GM23338 (cell line): ENCODE measurements around the gene STEAP1B. TPM values are rescaled to one million over a fixed set of nuclear protein-coding genes. Genes with fewer than 3 reads are reported as not detected.

Experiments
- ATAC-seq: fragments of 200-7000 bp; cut with Tn5 transposase; 3 replicates; pipeline ENCODE4 v1.9.1; 2020
- DNase-seq: peaks from one replicate; pipeline ENCODE4 v3.0.0-alpha.2; 2015; ENCODE audit warnings: low spot score
- H2AFZ ChIP-seq: fragments of 200-600 bp; sonication (generic); 2 replicates; pipeline ENCODE4 v1.8.0; 2016; ENCODE audit warnings: antibody characterized with exemption, mild to moderate bottlenecking, moderate library complexity
- H3F3A ChIP-seq: fragments of 200-600 bp; sonication (generic); replicated peaks from 2 replicates; pipeline ENCODE4 v1.8.0; 2017; ENCODE audit warnings: antibody characterized with exemption, mixed run types, low read depth
- H3K27ac ChIP-seq: fragments of 200-600 bp; sonication (generic); 2 replicates; pipeline ENCODE4 v1.6.1; 2016; ENCODE audit warnings: low read depth
- H3K27me3 ChIP-seq: fragments of 200-600 bp; sonication (generic); 2 replicates; pipeline ENCODE4 v1.8.0; 2016; ENCODE audit warnings: mild to moderate bottlenecking, mixed run types, moderate library complexity; ENCODE audit not compliant: insufficient read depth
- H3K36me3 ChIP-seq: fragments of 200-600 bp; sonication (generic); 2 replicates; pipeline ENCODE4 v1.8.0; 2016; ENCODE audit warnings: mild to moderate bottlenecking; ENCODE audit not compliant: insufficient read depth
- H3K4me1 ChIP-seq: fragments of 200-600 bp; sonication (generic); 2 replicates; pipeline ENCODE4 v1.8.0; 2016; ENCODE audit warnings: mild to moderate bottlenecking, moderate library complexity; ENCODE audit not compliant: insufficient read depth
- H3K4me2 ChIP-seq: fragments of 200-600 bp; sonication (generic); 2 replicates; pipeline ENCODE4 v1.7.1; 2017; ENCODE audit warnings: mixed run types
- H3K4me3 ChIP-seq: fragments of 200-600 bp; sonication (generic); 2 replicates; pipeline ENCODE4 v1.6.1; 2016; ENCODE audit warnings: mixed run types
- H3K79me2 ChIP-seq: fragments of 200-600 bp; sonication (generic); replicated peaks from 2 replicates; pipeline ENCODE4 v1.8.0; 2017; ENCODE audit warnings: mild to moderate bottlenecking; ENCODE audit not compliant: insufficient read depth
- H3K9me2 ChIP-seq: fragments of 200-600 bp; sonication (generic); 2 replicates; pipeline ENCODE4 v1.8.0; 2017; ENCODE audit not compliant: insufficient read depth
- H4K20me1 ChIP-seq: fragments of 200-600 bp; sonication (generic); replicated peaks from 2 replicates; pipeline ENCODE4 v1.8.0; 2017; ENCODE audit warnings: mild to moderate bottlenecking; ENCODE audit not compliant: insufficient read depth
- H3K27ac Mint-ChIP-seq: 2 replicates; pipeline ENCODE4 v1.8.0; 2020; ENCODE audit warnings: inconsistent platforms, mild to moderate bottlenecking, moderate library complexity, mixed read lengths
- H3K27me3 Mint-ChIP-seq: 3 replicates; pipeline ENCODE4 v1.8.0; 2022; ENCODE audit warnings: low read depth, mild to moderate bottlenecking, moderate library complexity, mixed read lengths, inconsistent platforms; ENCODE audit not compliant: insufficient read depth, poor library complexity
- H3K36me3 Mint-ChIP-seq: 3 replicates; pipeline ENCODE4 v1.8.0; 2021; ENCODE audit warnings: low read depth, mild to moderate bottlenecking, inconsistent platforms, moderate library complexity, mixed read lengths
- H3K4me1 Mint-ChIP-seq: 3 replicates; pipeline ENCODE4 v1.8.0; 2020; ENCODE audit warnings: mild to moderate bottlenecking, inconsistent platforms, mixed read lengths
- H3K4me3 Mint-ChIP-seq: 3 replicates; pipeline ENCODE4 v1.8.0; 2021; ENCODE audit warnings: moderate library complexity, mild to moderate bottlenecking, inconsistent platforms, mixed read lengths
- H3K9me3 Mint-ChIP-seq: 3 replicates; pipeline ENCODE4 v1.8.0; 2020; ENCODE audit warnings: moderate library complexity, mild to moderate bottlenecking, inconsistent platforms, mixed read lengths
- CREB1 ChIP-seq: fragments of 250-450 bp; sonication (Bioruptor Pico); IDR thresholded peaks from 2 replicates; pipeline ENCODE4 v1.5.0; 2020; ENCODE audit warnings: low read depth, mild to moderate bottlenecking, moderate library complexity
- CTCF ChIP-seq, 2 experiments: fragments of 200-600 bp in 1 of 2; sonication (generic) in 1 of 2; conservative IDR thresholded peaks; 2 replicates each; pipeline versions ENCODE4 v1.5.1 to v1.6.1; 2016 to 2017; ENCODE audit warnings: antibody characterized with exemption in 2 of 2, low read depth in 2 of 2, mild to moderate bottlenecking in 2 of 2, moderate library complexity in 1 of 2
- ETS1 ChIP-seq: IDR thresholded peaks from 2 replicates; pipeline ENCODE4 v1.6.1; 2016; ENCODE audit warnings: antibody characterized with exemption
- EZH2phosphoT487 ChIP-seq: fragments of 200-600 bp; sonication (generic); IDR thresholded peaks from one replicate; pipeline ENCODE4 v1.8.1; 2018; ENCODE audit warnings: antibody characterized with exemption; ENCODE audit not compliant: unreplicated experiment
- JUNB ChIP-seq: IDR thresholded peaks from one replicate; pipeline ENCODE4 v1.6.1; 2016; ENCODE audit warnings: antibody characterized with exemption; ENCODE audit not compliant: unreplicated experiment
- NANOG ChIP-seq: IDR thresholded peaks from 2 replicates; pipeline ENCODE4 v1.6.1; 2016; ENCODE audit warnings: antibody characterized with exemption, borderline replicate concordance
- POLR2AphosphoS5 ChIP-seq: IDR thresholded peaks from 2 replicates; pipeline ENCODE4 v1.6.1; 2016; ENCODE audit warnings: antibody characterized with exemption, low read depth
- ZNF114 ChIP-seq: fragments of 250-450 bp; sonication (Bioruptor Pico); IDR thresholded peaks from 2 replicates; pipeline ENCODE4 v1.5.0; 2020; ENCODE audit warnings: mild to moderate bottlenecking, moderate library complexity
- ZNF331 ChIP-seq: fragments of 250-450 bp; sonication (Bioruptor Pico); IDR thresholded peaks from 2 replicates; pipeline ENCODE4 v1.5.0; 2020; ENCODE audit warnings: low read depth, mild to moderate bottlenecking, moderate library complexity
- polyA plus RNA-seq: library from polyadenylated mRNA; unstranded; fragments of >200 nt; fragmentation: Nextera tagmentation; extraction: Ambion mirVana; gene quantifications from 2 replicates; pipeline ENCODE4 v1.2.1, GENCODE V29; 2016
- total RNA-seq: library from RNA; depleted of rRNA; stranded (reverse); fragments of >200 nt; shearing (Covaris generic); gene quantifications from 2 replicates; pipeline ENCODE4 v1.2.3, GENCODE V29; 2014

Gene STEAP1B
- total and polyA plus RNA-seq, 2 experiments from 2014 or later: 4.9 to 16.5 TPM

- H3K36me3 ChIP-seq: no peaks in the 10 kb centered on the region
- no peak overlapping the region for H3K4me3 Mint-ChIP-seq
- no peak overlapping the region for H3K4me2 ChIP-seq
- peaks cover 24% of the 10 kb centered on the region for H3K4me1 Mint-ChIP-seq
- H3K27ac Mint-ChIP-seq: no peak overlapping the region
- H3K27me3 ChIP-seq: no peaks in the 10 kb centered on the region
- ATAC-seq: no peak
- no peak overlapping the region for H2AFZ ChIP-seq
- H3K27ac ChIP-seq: no peak overlapping the region
- H3K79me2 ChIP-seq: no peaks in the 10 kb centered on the region
- DNase-seq: no peak
- H3K4me3 ChIP-seq: no peak overlapping the region
- H3F3A ChIP-seq: no peaks in the 10 kb centered on the region
- H3K9me2 ChIP-seq: peaks cover 15% of the 10 kb centered on the region
- no peaks in the 10 kb centered on the region for H4K20me1 ChIP-seq
- H3K4me1 ChIP-seq: peaks cover 15% of the 10 kb centered on the region
- H3K27me3 Mint-ChIP-seq: peaks cover 5% of the 10 kb centered on the region
- TF ChIP-seq ZNF114 (CRISPR knock-in tag) (no peak), CREB1 (CRISPR knock-in tag) (no peak), EZH2phosphoT487 (no peak), JUNB (no peak), NANOG (no peak), ZNF331 (CRISPR knock-in tag) (no peak)
- H3K36me3 Mint-ChIP-seq: no peaks in the 10 kb centered on the region
- H3K9me3 Mint-ChIP-seq: no peaks in the 10 kb centered on the region
Observed at GRCh38 chr7:22435720-22436119, 64.3 kb downstream of the STEAP1B start.

- no peaks in the 10 kb centered on the region for H4K20me1 ChIP-seq
- Mint-ChIP-seq H3K9me3 (no peaks in the 10 kb centered on the region), H3K36me3 (no peaks in the 10 kb centered on the region), H3K4me3 (no peak overlapping the region), H3K27ac (no peak overlapping the region), H3K4me1 (peaks cover 24% of the 10 kb centered on the region), H3K27me3 (peaks cover 5% of the 10 kb centered on the region)
- no peak overlapping the region for H2AFZ ChIP-seq
- no peaks in the 10 kb centered on the region for H3K36me3 ChIP-seq
- ATAC-seq (no peak), DNase-seq (no peak)
- TF ChIP-seq JUNB: no peak
- TF ChIP-seq ETS1: no peak
- no peak for TF ChIP-seq ZNF114 (CRISPR knock-in tag)
- no peak for TF ChIP-seq ZNF331 (CRISPR knock-in tag)
- TF ChIP-seq POLR2AphosphoS5: no peak
- no peak for TF ChIP-seq CTCF (conservative IDR thresholded peaks at IDR 0.05; ENCODE audit: low read depth in 2 of 2)
- H3F3A ChIP-seq: no peaks in the 10 kb centered on the region
- no peak overlapping the region for H3K4me2 ChIP-seq
- H3K4me1 ChIP-seq: peaks cover 15% of the 10 kb centered on the region
- H3K27ac ChIP-seq: no peak overlapping the region
- no peaks in the 10 kb centered on the region for H3K79me2 ChIP-seq
- H3K4me3 ChIP-seq: no peak overlapping the region
- no peaks in the 10 kb centered on the region for H3K27me3 ChIP-seq
- H3K9me2 ChIP-seq: peaks cover 18% of the 10 kb centered on the region
Observed at GRCh38 chr7:22435105-22435504, 64.9 kb downstream of the STEAP1B start.
